Liver (tissue), 9 donors: Measurements from ENCODE around the gene PGM5. TPM values are rescaled to one million over a fixed set of nuclear protein-coding genes. Genes with fewer than 3 reads are reported as not detected.

Experiments used
- DNase-seq: peaks from one replicate; pipeline ENCODE4 v3.0.0-alpha.2; 2017; ENCODE audit warnings: low spot score
- H3K27ac ChIP-seq, 2 donors: one replicate each; pipeline ENCODE4 v1.7.0; 2013; ENCODE audit warnings: inconsistent platforms in 2 of 2, low read length in 2 of 2, control low read depth in 1 of 2, low read depth in 1 of 2, mild to moderate bottlenecking in 1 of 2
- H3K27me3 ChIP-seq, 4 donors: one replicate each; pipeline versions ENCODE4 v1.6.1 to v1.7.0; 2013; ENCODE audit warnings: low read length in 3 of 4, inconsistent platforms in 1 of 4, mild to moderate bottlenecking in 1 of 4, moderate library complexity in 1 of 4; ENCODE audit not compliant: control insufficient read depth in 4 of 4, insufficient read depth in 4 of 4
- H3K36me3 ChIP-seq, 4 donors: one replicate each; pipeline versions ENCODE4 v1.6.1 to v1.7.0; 2013; ENCODE audit warnings: low read length in 3 of 4, mild to moderate bottlenecking in 3 of 4, low read depth in 1 of 4, moderate library complexity in 1 of 4; ENCODE audit not compliant: control insufficient read depth in 4 of 4, insufficient read depth in 3 of 4
- H3K4me1 ChIP-seq, 4 donors: one replicate each; pipeline versions ENCODE4 v1.6.1 to v1.7.0; 2013; ENCODE audit warnings: low read length in 3 of 4, mild to moderate bottlenecking in 3 of 4, moderate library complexity in 1 of 4; ENCODE audit not compliant: control insufficient read depth in 4 of 4, insufficient read depth in 4 of 4
- H3K4me3 ChIP-seq, 3 donors: one replicate each; pipeline versions ENCODE4 v1.6.1 to v1.7.0; 2013; ENCODE audit warnings: low read length in 3 of 3, control low read depth in 1 of 3, low read depth in 1 of 3, mild to moderate bottlenecking in 1 of 3
- H3K9ac ChIP-seq, 2 donors: one replicate each; pipeline ENCODE4 v1.7.0; 2013; ENCODE audit warnings: low read length in 2 of 2, mild to moderate bottlenecking in 2 of 2, moderate library complexity in 2 of 2, control low read depth in 1 of 2, low read depth in 1 of 2
- H3K9me3 ChIP-seq, 4 donors: one replicate each; pipeline versions ENCODE4 v1.6.1 to v1.7.0; 2013; ENCODE audit warnings: low read length in 3 of 4; ENCODE audit not compliant: control insufficient read depth in 4 of 4
- CTCF ChIP-seq: fragments of 150-350 bp; IDR thresholded peaks from 2 replicates; pipeline ENCODE4 v1.5.1; 2017; ENCODE audit warnings: improper control_type of control experiment, low read depth, low read length; ENCODE audit not compliant: missing input control
- EGR1 ChIP-seq, 2 donors: IDR thresholded peaks; 2 replicates each; pipeline ENCODE4 v1.6.1; 2016 to 2018; ENCODE audit warnings: antibody characterized with exemption in 2 of 2, low read depth in 2 of 2
- GABPA ChIP-seq, 2 donors: IDR thresholded peaks in 1 of 2; conservative IDR thresholded peaks in 1 of 2; 2 replicates each; pipeline ENCODE4 v1.6.1; 2016; ENCODE audit warnings: antibody characterized with exemption in 2 of 2, mild to moderate bottlenecking in 1 of 2, moderate library complexity in 1 of 2
- JUND ChIP-seq, 2 donors: IDR thresholded peaks; 2 replicates each; pipeline ENCODE4 v1.6.1; 2016; ENCODE audit warnings: antibody characterized with exemption in 2 of 2
- NR2F2 ChIP-seq: IDR thresholded peaks from 2 replicates; pipeline ENCODE4 v1.6.1; 2016; ENCODE audit warnings: antibody characterized with exemption
- RAD21 ChIP-seq, 2 donors: IDR thresholded peaks; 2 replicates each; pipeline ENCODE4 v1.6.1; 2016; ENCODE audit warnings: antibody characterized with exemption in 2 of 2, mild to moderate bottlenecking in 2 of 2
- REST ChIP-seq: IDR thresholded peaks from 2 replicates; pipeline ENCODE4 v1.6.1; 2016; ENCODE audit warnings: antibody characterized with exemption, mild to moderate bottlenecking
- RXRA ChIP-seq, 2 donors: IDR thresholded peaks; 2 replicates each; pipeline ENCODE4 v1.6.1; 2017 to 2018; ENCODE audit warnings: antibody characterized with exemption in 2 of 2, mild to moderate bottlenecking in 1 of 2
- SP1 ChIP-seq: IDR thresholded peaks from 2 replicates; pipeline ENCODE4 v1.6.1; 2018; ENCODE audit warnings: antibody characterized with exemption, mild to moderate bottlenecking
- TAF1 ChIP-seq: conservative IDR thresholded peaks from 2 replicates; pipeline ENCODE4 v1.6.1; 2016; ENCODE audit warnings: antibody characterized with exemption, mild to moderate bottlenecking
- YY1 ChIP-seq: IDR thresholded peaks from 2 replicates; pipeline ENCODE4 v1.6.1; 2016; ENCODE audit warnings: antibody characterized with exemption, mild to moderate bottlenecking
- ZBTB33 ChIP-seq: IDR thresholded peaks from 2 replicates; pipeline ENCODE4 v1.6.1; 2016; ENCODE audit warnings: antibody characterized with exemption
- WGBS: extraction: QIAGEN DNeasy Blood & Tissue Kit; methylation state at CpG from one replicate; pipeline ENCODE4 v1.1.7; 2013; 5-methylcytosine and 5-hydroxymethylcytosine counted together
- polyA plus RNA-seq, 2 donors: library from polyadenylated mRNA; stranded (reverse) in 1 of 2; unstranded in 1 of 2; fragments of 200-250 nt in 1 of 2; fragments of >200 nt in 1 of 2; fragmentation: Nextera tagmentation in 1 of 2; extraction: Ambion mirVana in 1 of 2; gene quantifications; one replicate each; pipeline versions ENCODE4 v1.2.1 to v1.2.3, GENCODE V29; 2013 to 2015
- total RNA-seq, 2 donors: library from RNA; depleted of rRNA; stranded (reverse); fragments of >200 nt; gene quantifications; one replicate each; pipeline ENCODE4 v1.2.3, GENCODE V29; 2014
- donor health status: healthy.
- donor health status: healthy.
- donor health status: healthy.
- donor health status: healthy.
- donor health status: healthy.

Gene PGM5
- total and polyA plus RNA-seq, 4 donors = 0.63 to 8.5 (median 2.2) TPM

- Histone ChIP-seq H3K4me3 (no peak overlapping the region), H3K36me3 (no peaks in the 10 kb centered on the region), H3K27me3 (no peaks in the 10 kb centered on the region), H3K27ac (no peak overlapping the region), H3K4me1 (peaks cover 2 to 15% (median 9%) of the 10 kb centered on the region in 4 donors), H3K9me3 (no peaks in the 10 kb centered on the region), H3K9ac (no peak overlapping the region)
- no peak for TF ChIP-seq YY1
- TF ChIP-seq GABPA (IDR thresholded peaks at IDR 0.05 in 1 of 2, conservative IDR thresholded peaks at IDR 0.05 in 1 of 2) = no peak
- no peak for TF ChIP-seq CTCF
- TF ChIP-seq ZBTB33 = no peak
- TF ChIP-seq TAF1 = no peak
- no peak for TF ChIP-seq NR2F2
- no peak for TF ChIP-seq EGR1 (IDR thresholded peaks at IDR 0.05; ENCODE audit: low read depth in 2 of 2)
- TF ChIP-seq REST = no peak
- no peak for TF ChIP-seq SP1
- TF ChIP-seq JUND (IDR thresholded peaks at IDR 0.05) = no peak
- TF ChIP-seq RXRA (IDR thresholded peaks at IDR 0.05) = no peak
- TF ChIP-seq RAD21 (IDR thresholded peaks at IDR 0.05) = no peak
- DNase-seq = no peak
Observed at GRCh38 chr9:68509689-68510088, 153.3 kb downstream of the PGM5 start.

GRCh38 chr9:68513385-68513784 is 157.0 kb downstream of the PGM5 start:
- DNase-seq = no peak
- Histone ChIP-seq H3K4me1 (peaks cover 0 to 5% (median 0%) of the 10 kb centered on the region in 4 donors), H3K9me3 (no peaks in the 10 kb centered on the region), H3K4me3 (no peak overlapping the region), H3K36me3 (no peaks in the 10 kb centered on the region), H3K27ac (no peak overlapping the region), H3K27me3 (no peaks in the 10 kb centered on the region), H3K9ac (no peak overlapping the region)
- WGBS = 76% methylated on average over 3 of the region's 3 CpGs
- no peak for TF ChIP-seq ZBTB33
- peak; percentile 60 for TF ChIP-seq NR2F2
